ENCODE results near the gene DNAH2.

DNA sequence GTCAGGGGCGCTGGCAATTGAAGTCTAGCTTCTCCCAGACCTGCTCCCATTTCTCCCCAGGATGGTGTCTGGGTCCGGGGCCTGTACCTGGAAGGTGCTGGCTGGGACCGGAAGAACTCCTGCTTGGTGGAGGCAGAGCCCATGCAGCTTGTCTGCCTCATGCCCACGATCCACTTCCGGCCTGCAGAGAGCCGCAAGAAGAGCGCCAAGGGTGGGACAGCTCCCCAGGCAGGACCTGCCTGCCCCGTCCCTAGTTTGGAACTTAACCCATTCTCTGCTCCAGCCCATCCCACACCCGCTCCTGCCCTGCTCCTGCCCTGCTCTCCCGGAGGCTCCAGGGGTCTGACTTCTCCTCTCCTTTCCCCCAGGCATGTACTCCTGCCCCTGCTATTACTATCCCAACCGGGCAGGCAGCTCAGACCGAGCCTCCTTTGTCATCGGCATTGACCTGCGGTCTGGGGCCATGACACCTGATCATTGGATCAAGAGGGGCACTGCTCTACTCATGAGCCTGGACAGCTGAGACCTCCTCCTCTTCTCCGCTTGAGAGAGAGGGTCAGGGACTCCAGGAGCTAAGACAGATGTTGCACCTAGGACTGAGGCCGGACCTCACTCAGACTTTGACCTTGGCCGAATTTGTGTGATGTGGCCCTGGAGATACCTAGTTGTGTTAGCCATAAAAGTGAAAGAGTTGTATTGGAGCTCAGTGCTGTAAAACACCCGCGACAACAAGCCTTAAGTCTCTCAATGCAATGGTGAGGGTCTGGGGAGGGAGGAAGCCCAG, 115.7 kb downstream of the DNAH2 start:
- no peak for TF ChIP-seq SMC3 (IDR thresholded peaks at IDR 0.05; ENCODE audit: low read depth, low read length)
- TF ChIP-seq CTCF (conservative IDR thresholded peaks at IDR 0.05; ENCODE audit: low read depth, low read length) = no peak
- no peak for TF ChIP-seq RAD21 (IDR thresholded peaks at IDR 0.05; ENCODE audit: low read length)
- no peak for TF ChIP-seq USF2 (IDR thresholded peaks at IDR 0.05; ENCODE audit: low read depth, low read length)
- TF ChIP-seq CHD1 (IDR thresholded peaks at IDR 0.05; ENCODE audit: low read depth, low read length) = no peak
